ENCODE results near the gene SLC22A16.
"Not testable (repeated sequence)": the region's sequence is repeated elsewhere in the genome, so short reads cannot be mapped to it uniquely, and the experiment has no call there.

Gene SLC22A16

DNA sequence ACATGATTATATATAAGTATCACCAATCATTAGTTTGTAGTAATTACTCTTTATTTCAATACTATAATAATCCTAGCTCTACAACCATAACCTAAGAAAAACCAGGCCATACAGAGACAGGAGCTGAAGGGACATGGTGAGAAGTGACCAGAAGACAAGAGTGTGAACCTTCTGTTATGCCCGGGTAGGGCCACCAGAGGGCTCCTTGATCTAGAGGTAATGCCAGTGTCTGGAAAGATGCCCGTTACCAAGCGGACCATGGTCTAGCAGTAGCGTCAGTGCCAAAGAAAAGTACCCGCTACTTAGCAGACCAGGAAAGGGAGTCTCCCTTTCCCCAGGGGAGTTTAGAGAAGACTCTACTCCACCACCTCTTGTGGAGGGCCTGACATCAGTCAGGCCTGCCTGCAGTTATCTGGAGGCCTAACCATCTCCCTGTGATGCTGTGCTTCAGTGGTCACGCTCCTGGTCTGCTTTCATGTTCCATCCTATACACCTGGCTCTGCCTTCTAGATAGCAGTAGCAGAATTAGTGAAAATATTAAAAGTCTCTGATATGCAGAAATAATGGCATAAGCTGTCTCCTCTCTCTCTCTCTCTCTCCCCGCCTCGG is 18.7 kb downstream of the SLC22A16 start:
- H3K27me3 ChIP-seq (replicated peaks; ENCODE audit: insufficient read depth, low read length); H3K9me2 ChIP-seq (replicated peaks; ENCODE audit: insufficient read depth, low read length); H3K27ac ChIP-seq (ENCODE audit: low read length); H3K4me1 ChIP-seq (ENCODE audit: low read length); H3F3A ChIP-seq (ENCODE audit: insufficient read depth, low read length); H3K79me2 ChIP-seq (ENCODE audit: low read length); H3K9me3 ChIP-seq (replicated peaks; ENCODE audit: insufficient read depth, low read length); H3K4me2 ChIP-seq (ENCODE audit: low read depth, low read length); H3K9ac ChIP-seq (ENCODE audit: low read length); H4K20me1 ChIP-seq (ENCODE audit: insufficient read depth, low read length); H2AFZ ChIP-seq (ENCODE audit: low read length); H3K4me3 ChIP-seq (ENCODE audit: low read length); H3K36me3 ChIP-seq (replicated peaks; ENCODE audit: insufficient read depth, low read length): not testable (repeated sequence)
- TF ChIP-seq, protein P1, sequence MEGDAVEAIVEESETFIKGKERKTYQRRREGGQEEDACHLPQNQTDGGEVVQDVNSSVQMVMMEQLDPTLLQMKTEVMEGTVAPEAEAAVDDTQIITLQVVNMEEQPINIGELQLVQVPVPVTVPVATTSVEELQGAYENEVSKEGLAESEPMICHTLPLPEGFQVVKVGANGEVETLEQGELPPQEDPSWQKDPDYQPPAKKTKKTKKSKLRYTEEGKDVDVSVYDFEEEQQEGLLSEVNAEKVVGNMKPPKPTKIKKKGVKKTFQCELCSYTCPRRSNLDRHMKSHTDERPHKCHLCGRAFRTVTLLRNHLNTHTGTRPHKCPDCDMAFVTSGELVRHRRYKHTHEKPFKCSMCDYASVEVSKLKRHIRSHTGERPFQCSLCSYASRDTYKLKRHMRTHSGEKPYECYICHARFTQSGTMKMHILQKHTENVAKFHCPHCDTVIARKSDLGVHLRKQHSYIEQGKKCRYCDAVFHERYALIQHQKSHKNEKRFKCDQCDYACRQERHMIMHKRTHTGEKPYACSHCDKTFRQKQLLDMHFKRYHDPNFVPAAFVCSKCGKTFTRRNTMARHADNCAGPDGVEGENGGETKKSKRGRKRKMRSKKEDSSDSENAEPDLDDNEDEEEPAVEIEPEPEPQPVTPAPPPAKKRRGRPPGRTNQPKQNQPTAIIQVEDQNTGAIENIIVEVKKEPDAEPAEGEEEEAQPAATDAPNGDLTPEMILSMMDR (IDR thresholded peaks at IDR 0.05; ENCODE audit: low read length): peak; percentile 47
- DNase-seq: peak; percentile 33

- Histone ChIP-seq H3K4me1 (ENCODE audit: low read length) (no peaks in the 10 kb centered on the region), H3K9me3 (replicated peaks; ENCODE audit: insufficient read depth, low read length) (no peaks in the 10 kb centered on the region), H2AFZ (ENCODE audit: low read length) (no peak overlapping the region), H3K9ac (ENCODE audit: low read length) (no peak overlapping the region), H4K20me1 (ENCODE audit: insufficient read depth, low read length) (no peaks in the 10 kb centered on the region), H3K27ac (ENCODE audit: low read length) (no peak overlapping the region), H3F3A (ENCODE audit: insufficient read depth, low read length) (no peaks in the 10 kb centered on the region), H3K4me2 (ENCODE audit: low read depth, low read length) (no peak overlapping the region), H3K79me2 (ENCODE audit: low read length) (no peaks in the 10 kb centered on the region), H3K4me3 (ENCODE audit: low read length) (no peak overlapping the region), H3K36me3 (replicated peaks; ENCODE audit: insufficient read depth, low read length) (no peaks in the 10 kb centered on the region), H3K9me2 (replicated peaks; ENCODE audit: insufficient read depth, low read length) (no peaks in the 10 kb centered on the region), H3K27me3 (replicated peaks; ENCODE audit: insufficient read depth, low read length) (no peaks in the 10 kb centered on the region)
- no peak for TF ChIP-seq EZH2 (optimal IDR thresholded peaks at IDR 0.05; ENCODE audit: low read depth, low read length)
- TF ChIP-seq, protein P1 (IDR thresholded peaks at IDR 0.05; ENCODE audit: low read length): no peak
- TF ChIP-seq EZH2phosphoT487 (IDR thresholded peaks at IDR 0.05; ENCODE audit: low read length): no peak
- no peak for DNase-seq
Observed at GRCh38 chr6:110456694-110457093, 19.7 kb downstream of the SLC22A16 start.

DNA sequence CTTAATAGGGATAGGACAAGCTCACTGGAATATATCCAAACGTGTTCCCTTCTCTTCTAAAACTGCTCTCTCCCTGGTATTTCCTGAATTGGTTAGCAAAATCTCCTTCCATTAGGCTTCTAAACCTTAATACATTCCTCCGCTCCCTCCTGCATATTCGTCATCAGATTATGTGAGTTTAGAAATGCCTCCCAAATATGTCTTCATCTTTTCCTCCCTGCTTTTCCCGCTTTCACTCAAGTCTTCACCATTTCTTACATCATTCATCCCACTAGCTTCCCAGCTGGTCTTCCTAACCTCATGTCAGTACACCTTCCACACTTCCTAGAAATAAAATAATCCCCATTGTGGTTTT is 26.9 kb downstream of the SLC22A16 start:
- Histone ChIP-seq H3K79me2 (ENCODE audit: low read length) (no peaks in the 10 kb centered on the region), H2AFZ (ENCODE audit: low read length) (no peak overlapping the region), H3K27ac (ENCODE audit: low read length) (no peak overlapping the region), H3F3A (ENCODE audit: insufficient read depth, low read length) (no peaks in the 10 kb centered on the region), H3K4me3 (ENCODE audit: low read length) (no peak overlapping the region), H3K9ac (ENCODE audit: low read length) (no peak overlapping the region), H3K4me2 (ENCODE audit: low read depth, low read length) (no peak overlapping the region), H3K9me2 (replicated peaks; ENCODE audit: insufficient read depth, low read length) (no peaks in the 10 kb centered on the region), H3K9me3 (replicated peaks; ENCODE audit: insufficient read depth, low read length) (no peaks in the 10 kb centered on the region), H3K36me3 (replicated peaks; ENCODE audit: insufficient read depth, low read length) (no peaks in the 10 kb centered on the region), H4K20me1 (ENCODE audit: insufficient read depth, low read length) (no peaks in the 10 kb centered on the region), H3K27me3 (replicated peaks; ENCODE audit: insufficient read depth, low read length) (no peaks in the 10 kb centered on the region), H3K4me1 (ENCODE audit: low read length) (no peaks in the 10 kb centered on the region)
- TF ChIP-seq EZH2phosphoT487 (IDR thresholded peaks at IDR 0.05; ENCODE audit: low read length) (no peak), EZH2 (optimal IDR thresholded peaks at IDR 0.05; ENCODE audit: low read depth, low read length) (no peak)
- TF ChIP-seq, protein P1 (IDR thresholded peaks at IDR 0.05; ENCODE audit: low read length): no peak
- no peak for DNase-seq
